NCI-H510A treated with DMSO at 0.1 percent for 48 hours (cell line): ENCODE data around the gene FBXO47.
"Not testable (repeated sequence)": the region's sequence is repeated elsewhere in the genome, so short reads cannot be mapped to it uniquely, and the experiment has no call there.

Experiments used
- DNase-seq: peaks from one replicate; lab custom pipeline; 2025; lab: John Stamatoyannopoulos, UW

Gene FBXO47

DNA sequence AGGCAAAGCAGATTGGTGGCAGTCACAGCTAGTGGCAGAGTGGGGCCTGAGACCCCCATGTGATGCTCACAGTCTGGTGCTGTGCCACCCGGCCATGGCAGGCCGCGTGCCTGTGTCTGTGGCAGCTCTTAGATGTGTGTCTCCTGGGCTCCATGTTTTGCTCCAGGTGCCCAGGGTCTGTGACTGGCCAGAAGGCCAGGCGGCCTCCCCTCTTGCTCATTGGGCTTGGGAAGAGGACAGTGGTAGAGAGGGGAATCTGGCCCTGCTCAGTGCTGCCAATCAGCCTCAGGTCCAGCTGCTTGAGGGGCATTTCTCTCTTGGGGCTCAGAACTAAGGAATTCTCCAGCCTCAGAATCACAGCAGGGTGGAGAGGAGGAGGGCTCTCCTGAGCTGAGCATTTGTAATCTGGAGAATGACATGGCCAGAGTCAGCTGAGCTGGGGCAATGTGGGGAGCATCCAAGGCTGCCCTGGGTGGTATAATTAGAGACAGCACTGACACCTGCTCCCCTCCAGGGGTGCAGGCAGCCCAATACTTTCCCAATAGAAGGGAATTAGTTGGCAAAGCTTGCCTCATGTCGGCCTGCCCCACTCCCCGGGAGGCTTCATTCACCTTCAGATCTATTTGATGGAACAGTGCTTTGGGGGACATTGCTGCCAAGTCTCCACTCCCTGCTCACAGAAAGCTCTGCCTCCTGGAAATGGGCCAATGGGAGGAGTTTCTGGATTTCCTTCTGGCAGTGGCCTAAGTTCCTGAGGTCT lies 44.5 kb downstream of the FBXO47 start:
- DNase-seq: no peak

DNA sequence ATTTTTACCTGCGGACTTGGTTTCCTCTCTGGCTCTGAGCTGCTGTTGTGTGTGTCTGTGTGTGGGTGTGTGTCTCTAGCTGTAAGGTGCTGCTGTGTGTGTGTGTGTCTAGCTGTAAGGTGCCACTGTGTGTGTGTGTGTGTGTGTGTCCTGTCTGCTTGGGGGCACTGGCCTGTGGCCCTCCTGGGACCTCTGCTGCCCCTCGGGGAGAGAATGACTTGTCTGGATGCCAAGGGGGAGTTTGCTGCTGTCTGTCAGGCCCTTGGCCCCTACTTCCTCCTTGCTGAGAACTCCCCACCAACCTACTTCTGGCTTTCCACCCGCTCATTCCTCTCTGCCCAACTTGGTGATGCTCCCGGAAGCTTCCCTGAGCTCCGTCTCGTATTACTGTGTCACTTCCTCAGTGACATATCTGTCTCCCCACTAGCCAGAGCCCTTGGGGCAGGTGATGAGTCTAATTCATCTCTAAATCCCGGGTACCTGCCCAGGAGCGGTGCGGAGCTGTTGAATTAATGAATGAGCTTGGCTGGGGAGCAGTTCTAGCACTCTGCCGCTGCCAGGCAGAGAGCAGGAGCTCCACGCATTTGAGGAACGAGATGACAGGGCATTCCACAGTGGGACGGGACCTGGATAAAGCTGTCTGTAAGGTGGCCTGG lies 45.3 kb downstream of the FBXO47 start:
- DNase-seq: no peak

DNA sequence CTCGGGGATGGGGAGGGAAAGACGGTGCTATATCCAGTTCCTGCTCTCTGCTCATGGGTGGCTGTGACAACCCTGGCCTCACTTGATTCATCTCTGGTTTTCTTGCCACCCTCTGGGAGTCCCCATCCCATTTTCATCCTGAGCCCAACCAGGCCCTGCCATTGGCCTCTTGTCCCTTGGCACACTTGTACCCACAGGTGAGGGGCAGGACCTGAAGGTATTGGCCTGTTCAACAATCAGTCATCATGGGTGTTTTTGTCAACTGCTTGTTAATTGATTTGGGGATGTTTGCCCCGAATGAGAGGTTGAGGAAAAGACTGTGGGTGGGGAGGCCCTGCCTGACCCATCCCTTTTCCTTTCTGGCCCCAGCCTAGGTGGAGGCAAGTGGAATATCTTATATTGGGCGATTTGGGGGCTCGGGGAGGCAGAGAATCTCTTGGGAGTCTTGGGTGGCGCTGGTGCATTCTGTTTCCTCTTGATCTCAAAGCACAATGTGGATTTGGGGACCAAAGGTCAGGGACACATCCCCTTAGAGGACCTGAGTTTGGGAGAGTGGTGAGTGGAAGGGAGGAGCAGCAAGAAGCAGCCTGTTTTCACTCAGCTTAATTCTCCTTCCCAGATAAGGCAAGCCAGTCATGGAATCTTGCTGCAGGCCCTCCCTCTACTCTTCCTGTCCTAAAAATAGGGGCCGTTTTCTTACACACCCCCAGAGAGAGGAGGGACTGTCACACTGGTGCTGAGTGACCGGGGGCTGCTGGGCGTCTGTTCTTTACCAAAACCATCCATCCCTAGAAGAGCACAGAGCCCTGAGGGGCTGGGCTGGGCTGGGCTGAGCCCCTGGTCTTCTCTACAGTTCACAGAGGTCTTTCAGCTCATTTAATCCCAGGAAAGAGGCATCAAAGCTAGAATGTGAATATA lies 46.6 kb downstream of the FBXO47 start:
- DNase-seq: no peak

- no peak for DNase-seq
These were observed 47.7 kb downstream of the FBXO47 start for GRCh38 chr17:38919316-38920078.

DNA sequence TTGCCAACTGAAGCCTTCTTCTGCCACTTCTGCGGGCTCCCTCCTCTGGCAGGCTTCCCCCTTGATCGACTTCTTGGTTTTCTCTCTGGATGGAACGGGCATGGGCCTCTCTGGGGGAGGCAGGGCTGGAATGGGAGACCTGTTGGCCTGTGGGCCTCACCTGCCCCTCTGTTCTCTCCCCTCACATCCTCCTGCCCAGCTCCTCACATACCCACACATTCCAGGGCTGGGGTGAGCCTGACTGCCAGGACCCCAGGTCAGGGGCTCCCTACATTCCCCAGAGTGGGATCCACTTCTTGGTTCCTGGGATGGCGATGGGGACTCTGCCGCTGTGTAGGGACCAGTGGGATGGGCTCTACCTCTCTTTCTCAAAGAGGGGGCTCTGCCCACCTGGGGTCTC lies 48.3 kb downstream of the FBXO47 start:
- DNase-seq: no peak

GRCh38 chr17:38918129-38918913 lies 48.9 kb downstream of the FBXO47 start:
- DNase-seq: no peak

- no peak for DNase-seq
These were observed 49.9 kb downstream of the FBXO47 start for GRCh38 chr17:38917259-38917658.

DNA sequence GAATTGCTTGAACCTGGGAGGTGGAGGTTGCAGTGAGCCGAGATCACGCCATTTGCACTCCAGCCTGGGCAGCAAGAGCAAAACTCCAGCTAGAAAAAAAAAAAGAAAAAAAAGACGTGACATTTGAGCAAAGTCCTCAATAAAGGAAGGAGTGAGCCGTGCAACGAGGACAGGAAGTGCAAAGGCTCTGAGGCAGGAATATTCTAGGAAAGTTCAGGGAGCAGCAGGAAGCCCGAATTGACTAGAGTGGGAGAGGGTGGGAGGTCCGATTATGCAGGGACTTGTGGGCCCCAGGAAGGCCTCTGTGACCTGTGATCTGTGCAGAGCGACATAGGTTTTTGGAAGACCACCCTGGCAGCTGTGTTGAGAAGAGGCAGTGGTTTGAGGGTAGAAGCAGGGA lies 50.4 kb downstream of the FBXO47 start:
- no peak for DNase-seq

- no peak for DNase-seq
These were observed 51.6 kb downstream of the FBXO47 start for GRCh38 chr17:38915639-38915995.

DNA sequence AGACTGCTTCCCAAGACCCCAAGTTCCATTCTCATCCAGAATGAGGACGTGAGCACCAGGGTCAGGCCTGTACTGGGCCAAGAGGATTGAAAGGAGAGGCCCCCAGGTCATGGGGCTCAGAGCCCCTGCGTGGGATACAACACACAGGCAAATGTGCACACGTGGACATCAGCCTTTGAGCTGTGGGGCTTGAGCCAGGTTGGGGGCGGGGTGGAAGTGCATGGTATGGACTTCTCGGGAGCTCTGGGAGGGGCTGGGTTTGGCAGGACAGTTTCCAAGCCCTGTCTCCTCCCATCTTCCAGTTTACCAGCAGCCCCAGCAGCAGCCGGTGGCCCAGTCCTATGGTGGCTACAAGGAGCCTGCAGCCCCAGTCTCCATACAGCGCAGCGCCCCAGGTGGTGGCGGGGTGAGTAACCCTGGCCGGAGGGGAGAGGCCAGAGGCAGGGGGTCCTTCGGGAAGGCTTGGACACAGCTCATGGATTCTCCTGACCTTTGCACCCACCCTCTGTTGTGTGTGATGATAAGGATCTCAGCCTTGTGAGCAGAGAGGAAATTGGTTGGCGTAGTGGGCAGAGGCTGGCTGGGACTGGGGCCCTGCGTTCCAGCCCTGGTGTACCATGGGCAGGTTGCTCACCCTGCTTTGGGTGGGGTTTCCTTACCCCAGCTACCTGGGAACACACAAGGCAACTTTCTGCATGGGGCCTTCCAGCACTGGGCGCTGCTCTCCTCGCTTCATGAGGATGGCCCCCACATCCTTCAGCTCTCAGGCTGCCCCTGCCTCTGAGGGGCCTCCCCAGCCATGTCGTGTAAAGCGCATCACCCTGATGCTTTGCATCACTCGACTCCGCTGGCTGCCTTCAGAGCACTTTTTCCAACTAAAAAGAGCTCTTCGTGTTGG lies 52.2 kb downstream of the FBXO47 start:
- DNase-seq: no peak

- DNase-seq: no peak
These were observed 54.9 kb downstream of the FBXO47 start for GRCh38 chr17:38912221-38912813.

GRCh38 chr17:38911731-38912081 lies 55.5 kb downstream of the FBXO47 start:
- DNase-seq: not testable (repeated sequence)

- DNase-seq: no peak
These were observed 56.0 kb downstream of the FBXO47 start for GRCh38 chr17:38911081-38911730.

- no peak for DNase-seq
These were observed 56.9 kb downstream of the FBXO47 start for GRCh38 chr17:38910325-38910724.

DNA sequence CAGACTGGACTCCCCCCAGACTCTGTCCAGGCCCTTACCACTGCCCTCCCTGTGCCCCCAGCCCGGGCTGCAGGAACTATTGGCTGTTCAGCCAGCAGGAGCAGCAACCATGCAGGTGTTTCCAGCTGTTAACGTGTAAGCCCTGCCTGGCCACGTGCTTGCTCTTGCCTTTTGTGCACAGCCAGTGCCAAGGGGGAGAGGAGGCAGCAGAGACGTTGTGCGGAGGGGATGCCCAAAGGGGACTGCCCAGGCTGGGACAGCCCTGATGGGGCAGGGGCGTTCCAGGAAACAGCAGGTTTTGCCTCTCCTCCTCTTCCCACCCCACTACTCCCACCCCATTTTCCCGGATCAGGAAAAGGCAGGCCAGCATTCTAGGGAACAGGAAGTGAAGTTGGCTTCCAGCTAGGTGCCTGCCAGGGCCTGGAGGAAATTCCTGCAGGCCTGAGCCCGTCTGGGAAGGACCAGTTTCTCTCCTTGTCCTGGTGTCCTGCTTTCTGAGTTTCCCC lies 58.5 kb downstream of the FBXO47 start:
- no peak for DNase-seq

GRCh38 chr17:38907930-38908675 lies 59.1 kb downstream of the FBXO47 start:
- DNase-seq: no peak

DNA sequence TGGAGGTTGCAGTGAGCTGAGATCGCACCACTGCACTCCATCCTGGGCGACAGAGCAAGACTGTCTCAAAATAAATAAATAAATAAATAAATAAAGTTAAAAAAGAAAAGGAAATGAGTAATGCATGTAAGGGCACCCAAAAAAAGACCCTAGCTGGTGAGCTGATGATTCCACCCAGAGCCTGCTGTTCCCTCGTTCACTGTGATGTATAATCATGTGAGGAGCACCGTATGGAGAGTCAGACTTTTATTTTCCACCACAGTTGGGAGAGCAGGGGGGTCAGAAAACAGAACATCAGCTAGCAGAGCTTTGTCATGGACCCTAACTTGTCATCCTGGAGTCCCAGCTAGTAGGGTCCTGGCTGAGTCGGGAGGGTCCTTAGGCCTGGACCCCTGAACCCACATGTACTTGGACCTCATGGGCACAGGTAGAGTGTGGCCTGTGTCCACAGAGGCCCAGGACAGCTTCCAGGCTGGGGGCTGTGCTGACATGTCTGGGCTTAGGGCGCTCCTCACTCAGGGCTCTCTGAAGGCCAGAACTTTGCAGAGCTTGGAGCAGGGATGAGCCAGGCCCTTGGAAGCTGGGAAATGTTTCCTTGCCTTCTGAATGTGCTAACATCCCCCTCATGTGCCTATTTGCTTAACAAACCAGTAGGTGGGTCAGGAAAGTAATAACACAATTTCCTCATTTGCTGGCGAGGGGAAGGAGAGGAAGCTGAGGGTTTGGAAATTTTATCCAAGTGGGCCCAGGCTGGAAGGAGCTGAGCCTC lies 60.6 kb downstream of the FBXO47 start:
- no peak for DNase-seq

GRCh38 chr17:38905375-38905774 lies 61.8 kb downstream of the FBXO47 start:
- DNase-seq: no peak
